Measurements from ENCODE around the gene ERC2.
A peak's percentile ranks its signal among the peaks of the same experiment; 100 is the strongest.
"Not testable (repeated sequence)": the region's sequence is repeated elsewhere in the genome, so short reads cannot be mapped to it uniquely, and the experiment has no call there.

The ERC2 gene

GRCh38 chr3:56468184-56469106 lies at the start of gene ERC2:
ERC2 (minus strand) TSS chr3:56468467.
- DNase-seq (ENCODE audit: low spot score) = peak; percentile 93

- DNase-seq (ENCODE audit: low spot score) = no peak
These were observed 34.5 kb upstream of the ERC2 start for GRCh38 chr3:56502738-56503137.

GRCh38 chr3:56496376-56496775 lies 28.1 kb upstream of the ERC2 start:
- DNase-seq (ENCODE audit: low spot score) = not testable (repeated sequence)

GRCh38 chr3:56494679-56495322 lies 26.5 kb upstream of the ERC2 start:
- DNase-seq (ENCODE audit: low spot score) = peak; percentile 79

GRCh38 chr3:56491566-56491965 lies 23.3 kb upstream of the ERC2 start:
- no peak for DNase-seq (ENCODE audit: low spot score)

- DNase-seq (ENCODE audit: low spot score) = no peak
These were observed 20.7 kb upstream of the ERC2 start for GRCh38 chr3:56488812-56489600.

- DNase-seq (ENCODE audit: low spot score) = no peak
These were observed 16.3 kb upstream of the ERC2 start for GRCh38 chr3:56484525-56485032.

- DNase-seq (ENCODE audit: low spot score) = no peak
These were observed 15.9 kb upstream of the ERC2 start for GRCh38 chr3:56484122-56484521.

GRCh38 chr3:56477646-56478045 lies 9.4 kb upstream of the ERC2 start:
- no peak for DNase-seq (ENCODE audit: low spot score)

- DNase-seq (ENCODE audit: low spot score) = no peak
These were observed 8.5 kb upstream of the ERC2 start for GRCh38 chr3:56476771-56477170.

GRCh38 chr3:56471771-56472170 lies 3.5 kb upstream of the ERC2 start:
- no peak for DNase-seq (ENCODE audit: low spot score)

- DNase-seq (ENCODE audit: low spot score) = no peak
These were observed 874 bp upstream of the ERC2 start for GRCh38 chr3:56469141-56469540.

- DNase-seq (ENCODE audit: low spot score) = no peak
These were observed 475 bp downstream of the ERC2 start for GRCh38 chr3:56467801-56468183.

GRCh38 chr3:56467108-56467507 lies 1.2 kb downstream of the ERC2 start:
- DNase-seq (ENCODE audit: low spot score) = peak; percentile 86

GRCh38 chr3:56459719-56460118 lies 8.5 kb downstream of the ERC2 start:
- no peak for DNase-seq (ENCODE audit: low spot score)

- DNase-seq (ENCODE audit: low spot score) = no peak
These were observed 9.2 kb downstream of the ERC2 start for GRCh38 chr3:56459104-56459496.

- DNase-seq (ENCODE audit: low spot score) = no peak
These were observed 9.7 kb downstream of the ERC2 start for GRCh38 chr3:56458496-56459103.

- no peak for DNase-seq (ENCODE audit: low spot score)
These were observed 12.2 kb downstream of the ERC2 start for GRCh38 chr3:56456117-56456516.

GRCh38 chr3:56453011-56453410 lies 15.3 kb downstream of the ERC2 start:
- DNase-seq (ENCODE audit: low spot score) = no peak

GRCh38 chr3:56452085-56452484 lies 16.2 kb downstream of the ERC2 start:
- DNase-seq (ENCODE audit: low spot score) = no peak

GRCh38 chr3:56443372-56443771 lies 24.9 kb downstream of the ERC2 start:
- no peak for DNase-seq (ENCODE audit: low spot score)

GRCh38 chr3:56428667-56429066 lies 39.6 kb downstream of the ERC2 start:
- no peak for DNase-seq (ENCODE audit: low spot score)

Measured in ecto neural progenitor cell (in vitro differentiated cells).